SK-N-MC (cell line): ENCODE results near the gene THEM4.

Experiments used
- EZH2 ChIP-seq: fragments of 200-600 bp; sonication (generic); IDR thresholded peaks from one replicate; pipeline ENCODE4 v1.6.1; 2017; ENCODE audit warnings: antibody characterized with exemption
- POLR2AphosphoS5 ChIP-seq: IDR thresholded peaks from 2 replicates; pipeline ENCODE4 v1.6.1; 2012; ENCODE audit warnings: mild to moderate bottlenecking, low read depth, low read length, borderline replicate concordance

DNA sequence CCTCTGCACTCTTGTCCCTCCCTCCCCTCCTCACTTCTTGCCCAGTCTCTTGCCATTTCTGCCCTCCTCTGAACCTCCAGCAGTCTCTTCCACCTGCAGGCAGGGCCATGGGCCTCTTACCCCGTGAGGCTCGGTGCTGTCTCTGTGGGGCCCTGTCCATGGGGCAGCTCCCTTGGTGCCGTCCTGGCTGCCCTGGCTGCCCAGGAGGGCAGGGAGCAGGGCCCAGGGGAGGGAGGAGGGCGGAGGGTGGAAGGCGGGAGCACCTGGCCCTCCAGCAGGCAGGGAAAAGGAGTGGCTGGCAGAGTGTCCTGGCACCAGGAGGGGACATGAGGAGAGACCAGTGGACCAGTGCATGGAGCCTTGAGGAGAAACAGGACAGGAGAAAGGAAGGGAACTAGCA lies 77.7 kb downstream of the THEM4 start, which contains the start of gene RORC:
- TF ChIP-seq POLR2AphosphoS5 (no peak), EZH2 (no peak)
